ENCODE data around the gene PTGER2. TPM values are rescaled to one million over a fixed set of nuclear protein-coding genes. Genes with fewer than 3 reads are reported as not detected.

Gene PTGER2
- polyA plus RNA-seq, 1 of the 3 experiments (the other 2 are of a cell fraction): 0.67 TPM

- H3K4me1 ChIP-seq (ENCODE audit: control insufficient read depth in 1 of 2, insufficient read depth in 2 of 2, low read depth in 1 of 2, low read length in 1 of 2): peaks cover 0 to 2% of the 10 kb centered on the region in 2 experiments; a peak in 1 of 4 replicates
- ChIA-PET CTCF (interaction anchor here (0.9 kb wide), 1 partner anchor 14 kb away, joined by 3 read pairs; no protein-coding TSS in a partner anchor), POLR2A (no interaction called here)
- no peaks in the 10 kb centered on the region for H3K36me3 ChIP-seq (replicated peaks in 1 of 2; ENCODE audit: control insufficient read depth in 1 of 2, insufficient read depth in 2 of 2, low read length in 1 of 2)
- H3K4me2 ChIP-seq: no peak overlapping the region
- no peaks in the 10 kb centered on the region for H3F3A ChIP-seq (replicated peaks; ENCODE audit: insufficient read depth)
- no peak overlapping the region for H3K27ac ChIP-seq (ENCODE audit: low read depth in 2 of 2, low read length in 1 of 2)
- H3K79me2 ChIP-seq (ENCODE audit: insufficient read depth): no peaks in the 10 kb centered on the region
- no peak overlapping the region for H3K4me3 ChIP-seq (ENCODE audit: low read depth in 2 of 2, low read length in 1 of 2)
- no peaks in the 10 kb centered on the region for H3K9me3 ChIP-seq
- H4K20me1 ChIP-seq (ENCODE audit: insufficient read depth): no peaks in the 10 kb centered on the region
- no peak overlapping the region for H2AFZ ChIP-seq (ENCODE audit: low read depth)
- WGBS (ENCODE audit: low lambda C conversion rate): 43% methylated on average over 5 of the region's 5 CpGs
- no peak for DNase-seq
- H3K9me2 ChIP-seq: no peaks in the 10 kb centered on the region
- peaks cover 35% of the 10 kb centered on the region for H3K27me3 ChIP-seq (ENCODE audit: insufficient read depth)
- no peak for TF ChIP-seq ZBTB33 (IDR thresholded peaks at IDR 0.05; ENCODE audit: borderline replicate concordance, low read depth)
- TF ChIP-seq, protein P1, sequence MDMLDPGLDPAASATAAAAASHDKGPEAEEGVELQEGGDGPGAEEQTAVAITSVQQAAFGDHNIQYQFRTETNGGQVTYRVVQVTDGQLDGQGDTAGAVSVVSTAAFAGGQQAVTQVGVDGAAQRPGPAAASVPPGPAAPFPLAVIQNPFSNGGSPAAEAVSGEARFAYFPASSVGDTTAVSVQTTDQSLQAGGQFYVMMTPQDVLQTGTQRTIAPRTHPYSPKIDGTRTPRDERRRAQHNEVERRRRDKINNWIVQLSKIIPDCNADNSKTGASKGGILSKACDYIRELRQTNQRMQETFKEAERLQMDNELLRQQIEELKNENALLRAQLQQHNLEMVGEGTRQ (IDR thresholded peaks at IDR 0.05; ENCODE audit: borderline replicate concordance, low read depth, low read length): no peak
- TF ChIP-seq, protein P2, sequence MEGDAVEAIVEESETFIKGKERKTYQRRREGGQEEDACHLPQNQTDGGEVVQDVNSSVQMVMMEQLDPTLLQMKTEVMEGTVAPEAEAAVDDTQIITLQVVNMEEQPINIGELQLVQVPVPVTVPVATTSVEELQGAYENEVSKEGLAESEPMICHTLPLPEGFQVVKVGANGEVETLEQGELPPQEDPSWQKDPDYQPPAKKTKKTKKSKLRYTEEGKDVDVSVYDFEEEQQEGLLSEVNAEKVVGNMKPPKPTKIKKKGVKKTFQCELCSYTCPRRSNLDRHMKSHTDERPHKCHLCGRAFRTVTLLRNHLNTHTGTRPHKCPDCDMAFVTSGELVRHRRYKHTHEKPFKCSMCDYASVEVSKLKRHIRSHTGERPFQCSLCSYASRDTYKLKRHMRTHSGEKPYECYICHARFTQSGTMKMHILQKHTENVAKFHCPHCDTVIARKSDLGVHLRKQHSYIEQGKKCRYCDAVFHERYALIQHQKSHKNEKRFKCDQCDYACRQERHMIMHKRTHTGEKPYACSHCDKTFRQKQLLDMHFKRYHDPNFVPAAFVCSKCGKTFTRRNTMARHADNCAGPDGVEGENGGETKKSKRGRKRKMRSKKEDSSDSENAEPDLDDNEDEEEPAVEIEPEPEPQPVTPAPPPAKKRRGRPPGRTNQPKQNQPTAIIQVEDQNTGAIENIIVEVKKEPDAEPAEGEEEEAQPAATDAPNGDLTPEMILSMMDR (IDR thresholded peaks at IDR 0.05): no peak
- no peak for TF ChIP-seq USF1 (IDR thresholded peaks at IDR 0.05; ENCODE audit: borderline replicate concordance, low read depth)
- no peak for TF ChIP-seq RCOR1 (IDR thresholded peaks at IDR 0.05; ENCODE audit: low read length)
- TF ChIP-seq, protein P3, sequence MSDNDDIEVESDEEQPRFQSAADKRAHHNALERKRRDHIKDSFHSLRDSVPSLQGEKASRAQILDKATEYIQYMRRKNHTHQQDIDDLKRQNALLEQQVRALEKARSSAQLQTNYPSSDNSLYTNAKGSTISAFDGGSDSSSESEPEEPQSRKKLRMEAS (IDR thresholded peaks at IDR 0.05; ENCODE audit: low read depth): no peak
- TF ChIP-seq TEAD4 (IDR thresholded peaks at IDR 0.05; ENCODE audit: borderline replicate concordance, insufficient read depth): no peak
- TF ChIP-seq NRF1 (IDR thresholded peaks at IDR 0.05; ENCODE audit: low read depth, low read length): no peak
- no peak for TF ChIP-seq RFX5 (IDR thresholded peaks at IDR 0.05; ENCODE audit: low read length)
- TF ChIP-seq CHD2 (IDR thresholded peaks at IDR 0.05; ENCODE audit: low read length, partially characterized antibody): no peak
- no peak for TF ChIP-seq SMC3 (IDR thresholded peaks at IDR 0.05; ENCODE audit: low read depth, low read length)
- TF ChIP-seq RXRA (IDR thresholded peaks at IDR 0.05; ENCODE audit: borderline replicate concordance, low read depth): no peak
- TF ChIP-seq FOSL2 (IDR thresholded peaks at IDR 0.05; ENCODE audit: borderline replicate concordance, low read depth): no peak
- no peak overlapping the region for H3K9ac ChIP-seq
Measured at GRCh38 chr14:52266782-52267181, 47.3 kb upstream of the PTGER2 start.

Data from SK-N-SH (cell line).